ENCODE data around the gene SMIM36.

- TF ChIP-seq CTCF (IDR thresholded peaks at IDR 0.05) (no peak), POLR2AphosphoS5 (IDR thresholded peaks at IDR 0.05) (no peak)
These were observed 25.0 kb upstream of the SMIM36 start for GRCh38 chr17:55536205-55536604.
